Liver (tissue), 9 donors: ENCODE measurements around the gene GUCA1C. TPM values are rescaled to one million over a fixed set of nuclear protein-coding genes. Genes with fewer than 3 reads are reported as not detected.

Experiments
- DNase-seq: peaks from one replicate; pipeline ENCODE4 v3.0.0-alpha.2; 2017; ENCODE audit warnings: low spot score
- H3K27ac ChIP-seq, 2 donors: one replicate each; pipeline ENCODE4 v1.7.0; 2013; ENCODE audit warnings: inconsistent platforms in 2 of 2, low read length in 2 of 2, control low read depth in 1 of 2, low read depth in 1 of 2, mild to moderate bottlenecking in 1 of 2
- H3K27me3 ChIP-seq, 4 donors: one replicate each; pipeline versions ENCODE4 v1.6.1 to v1.7.0; 2013; ENCODE audit warnings: low read length in 3 of 4, inconsistent platforms in 1 of 4, mild to moderate bottlenecking in 1 of 4, moderate library complexity in 1 of 4; ENCODE audit not compliant: control insufficient read depth in 4 of 4, insufficient read depth in 4 of 4
- H3K36me3 ChIP-seq, 4 donors: one replicate each; pipeline versions ENCODE4 v1.6.1 to v1.7.0; 2013; ENCODE audit warnings: low read length in 3 of 4, mild to moderate bottlenecking in 3 of 4, low read depth in 1 of 4, moderate library complexity in 1 of 4; ENCODE audit not compliant: control insufficient read depth in 4 of 4, insufficient read depth in 3 of 4
- H3K4me1 ChIP-seq, 4 donors: one replicate each; pipeline versions ENCODE4 v1.6.1 to v1.7.0; 2013; ENCODE audit warnings: low read length in 3 of 4, mild to moderate bottlenecking in 3 of 4, moderate library complexity in 1 of 4; ENCODE audit not compliant: control insufficient read depth in 4 of 4, insufficient read depth in 4 of 4
- H3K4me3 ChIP-seq, 3 donors: one replicate each; pipeline versions ENCODE4 v1.6.1 to v1.7.0; 2013; ENCODE audit warnings: low read length in 3 of 3, control low read depth in 1 of 3, low read depth in 1 of 3, mild to moderate bottlenecking in 1 of 3
- H3K9ac ChIP-seq, 2 donors: one replicate each; pipeline ENCODE4 v1.7.0; 2013; ENCODE audit warnings: low read length in 2 of 2, mild to moderate bottlenecking in 2 of 2, moderate library complexity in 2 of 2, control low read depth in 1 of 2, low read depth in 1 of 2
- H3K9me3 ChIP-seq, 4 donors: one replicate each; pipeline versions ENCODE4 v1.6.1 to v1.7.0; 2013; ENCODE audit warnings: low read length in 3 of 4; ENCODE audit not compliant: control insufficient read depth in 4 of 4
- ATF3 ChIP-seq: IDR thresholded peaks from 2 replicates; pipeline ENCODE4 v1.6.1; 2016; ENCODE audit warnings: antibody characterized with exemption
- EGR1 ChIP-seq, 2 donors: IDR thresholded peaks; 2 replicates each; pipeline ENCODE4 v1.6.1; 2016 to 2018; ENCODE audit warnings: antibody characterized with exemption in 2 of 2, low read depth in 2 of 2
- FOXA1 ChIP-seq: IDR thresholded peaks from 2 replicates; pipeline ENCODE4 v1.6.1; 2016; ENCODE audit warnings: antibody characterized with exemption
- FOXA2 ChIP-seq: IDR thresholded peaks from 2 replicates; pipeline ENCODE4 v1.6.1; 2016; ENCODE audit warnings: antibody characterized with exemption
- GABPA ChIP-seq, 2 donors: IDR thresholded peaks in 1 of 2; conservative IDR thresholded peaks in 1 of 2; 2 replicates each; pipeline ENCODE4 v1.6.1; 2016; ENCODE audit warnings: antibody characterized with exemption in 2 of 2, mild to moderate bottlenecking in 1 of 2, moderate library complexity in 1 of 2
- HNF4A ChIP-seq, 2 donors: conservative IDR thresholded peaks; 2 replicates each; pipeline ENCODE4 v1.6.1; 2016; ENCODE audit warnings: antibody characterized with exemption in 2 of 2, mild to moderate bottlenecking in 2 of 2
- JUND ChIP-seq, 2 donors: IDR thresholded peaks; 2 replicates each; pipeline ENCODE4 v1.6.1; 2016; ENCODE audit warnings: antibody characterized with exemption in 2 of 2
- MAX ChIP-seq: IDR thresholded peaks from 2 replicates; pipeline ENCODE4 v1.6.1; 2016; ENCODE audit warnings: antibody characterized with exemption
- NR2F2 ChIP-seq: IDR thresholded peaks from 2 replicates; pipeline ENCODE4 v1.6.1; 2016; ENCODE audit warnings: antibody characterized with exemption
- RAD21 ChIP-seq, 2 donors: IDR thresholded peaks; 2 replicates each; pipeline ENCODE4 v1.6.1; 2016; ENCODE audit warnings: antibody characterized with exemption in 2 of 2, mild to moderate bottlenecking in 2 of 2
- RXRA ChIP-seq, 2 donors: IDR thresholded peaks; 2 replicates each; pipeline ENCODE4 v1.6.1; 2017 to 2018; ENCODE audit warnings: antibody characterized with exemption in 2 of 2, mild to moderate bottlenecking in 1 of 2
- SP1 ChIP-seq: IDR thresholded peaks from 2 replicates; pipeline ENCODE4 v1.6.1; 2018; ENCODE audit warnings: antibody characterized with exemption, mild to moderate bottlenecking
- TAF1 ChIP-seq: conservative IDR thresholded peaks from 2 replicates; pipeline ENCODE4 v1.6.1; 2016; ENCODE audit warnings: antibody characterized with exemption, mild to moderate bottlenecking
- YY1 ChIP-seq: IDR thresholded peaks from 2 replicates; pipeline ENCODE4 v1.6.1; 2016; ENCODE audit warnings: antibody characterized with exemption, mild to moderate bottlenecking
- ZBTB33 ChIP-seq: IDR thresholded peaks from 2 replicates; pipeline ENCODE4 v1.6.1; 2016; ENCODE audit warnings: antibody characterized with exemption
- WGBS: extraction: QIAGEN DNeasy Blood & Tissue Kit; methylation state at CpG from one replicate; pipeline ENCODE4 v1.1.7; 2013; 5-methylcytosine and 5-hydroxymethylcytosine counted together
- polyA plus RNA-seq, 2 donors: library from polyadenylated mRNA; stranded (reverse) in 1 of 2; unstranded in 1 of 2; fragments of 200-250 nt in 1 of 2; fragments of >200 nt in 1 of 2; fragmentation: Nextera tagmentation in 1 of 2; extraction: Ambion mirVana in 1 of 2; gene quantifications; one replicate each; pipeline versions ENCODE4 v1.2.1 to v1.2.3, GENCODE V29; 2013 to 2015
- total RNA-seq, 2 donors: library from RNA; depleted of rRNA; stranded (reverse); fragments of >200 nt; gene quantifications; one replicate each; pipeline ENCODE4 v1.2.3, GENCODE V29; 2014
- TF ChIP-seq, protein P1 (sequence below): fragments of 150-350 bp; IDR thresholded peaks from 2 replicates; pipeline ENCODE4 v1.5.1; 2017; ENCODE audit warnings: improper control_type of control experiment, low read depth, low read length; ENCODE audit not compliant: missing input control
- TF ChIP-seq, protein P2 (sequence below): IDR thresholded peaks from 2 replicates; pipeline ENCODE4 v1.6.1; 2016; ENCODE audit warnings: antibody characterized with exemption, mild to moderate bottlenecking
- donor health status: healthy.
- donor health status: healthy.
- donor health status: healthy.
- donor health status: healthy.
- donor health status: healthy.

GUCA1C gene
- total and polyA plus RNA-seq, 4 donors: not detected

DNA sequence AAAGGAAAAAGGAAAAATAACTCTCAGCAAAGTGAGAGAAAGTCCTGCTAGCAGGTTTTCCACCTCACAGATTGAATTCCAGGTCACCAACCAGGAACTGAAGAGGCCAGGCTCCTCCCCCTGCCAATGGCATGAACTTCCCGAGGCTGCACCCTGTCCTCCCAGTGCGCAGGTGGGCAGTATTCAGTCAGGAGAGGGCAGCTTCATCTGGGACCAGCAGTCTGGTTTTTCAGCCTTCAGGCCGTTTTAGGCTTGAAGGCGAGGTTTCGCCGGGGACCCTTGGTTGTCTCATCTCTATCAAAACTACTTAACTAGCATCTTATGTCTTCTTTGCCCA is 89.9 kb downstream of the GUCA1C start:
- no peak overlapping the region for H3K9ac ChIP-seq
- 87% methylated on average over 6 of the region's 6 CpGs for WGBS
- TF ChIP-seq MAX (no peak), JUND (IDR thresholded peaks at IDR 0.05) (no peak)
- DNase-seq: no peak
- no peaks in the 10 kb centered on the region for H3K36me3 ChIP-seq
- H3K9me3 ChIP-seq: peaks cover 0 to 3% (median 0%) of the 10 kb centered on the region in 4 donors
- no peak overlapping the region for H3K4me3 ChIP-seq
- H3K27ac ChIP-seq: no peak overlapping the region
- no peaks in the 10 kb centered on the region for H3K4me1 ChIP-seq
- H3K27me3 ChIP-seq: no peaks in the 10 kb centered on the region

GRCh38 chr3:108862865-108863798 is 90.5 kb downstream of the GUCA1C start:
- H3K9ac ChIP-seq: no peak overlapping the region

GRCh38 chr3:108861401-108861800 is 92.3 kb downstream of the GUCA1C start:
- Histone ChIP-seq H3K4me3 (no peak overlapping the region), H3K9me3 (peaks cover 0 to 3% (median 0%) of the 10 kb centered on the region in 4 donors), H3K9ac (no peak overlapping the region), H3K4me1 (no peaks in the 10 kb centered on the region), H3K27ac (no peak overlapping the region), H3K27me3 (no peaks in the 10 kb centered on the region), H3K36me3 (no peaks in the 10 kb centered on the region)
- WGBS: 49% methylated on average over 1 of the region's 1 CpG
- DNase-seq: no peak
- TF ChIP-seq RAD21 (IDR thresholded peaks at IDR 0.05): no peak
- no peak for TF ChIP-seq NR2F2
- TF ChIP-seq TAF1: no peak
- TF ChIP-seq RXRA (IDR thresholded peaks at IDR 0.05): no peak
- TF ChIP-seq YY1: no peak
- no peak for TF ChIP-seq MAX
- no peak for TF ChIP-seq ATF3
- no peak for TF ChIP-seq GABPA (IDR thresholded peaks at IDR 0.05 in 1 of 2, conservative IDR thresholded peaks at IDR 0.05 in 1 of 2)
- TF ChIP-seq JUND (IDR thresholded peaks at IDR 0.05): no peak
- TF ChIP-seq SP1: no peak
- TF ChIP-seq FOXA2: no peak
- no peak for TF ChIP-seq ZBTB33
- no peak for TF ChIP-seq FOXA1
- no peak for TF ChIP-seq HNF4A (conservative IDR thresholded peaks at IDR 0.05)
- no peak for TF ChIP-seq EGR1 (IDR thresholded peaks at IDR 0.05; ENCODE audit: low read depth in 2 of 2)
- TF ChIP-seq, protein P1, sequence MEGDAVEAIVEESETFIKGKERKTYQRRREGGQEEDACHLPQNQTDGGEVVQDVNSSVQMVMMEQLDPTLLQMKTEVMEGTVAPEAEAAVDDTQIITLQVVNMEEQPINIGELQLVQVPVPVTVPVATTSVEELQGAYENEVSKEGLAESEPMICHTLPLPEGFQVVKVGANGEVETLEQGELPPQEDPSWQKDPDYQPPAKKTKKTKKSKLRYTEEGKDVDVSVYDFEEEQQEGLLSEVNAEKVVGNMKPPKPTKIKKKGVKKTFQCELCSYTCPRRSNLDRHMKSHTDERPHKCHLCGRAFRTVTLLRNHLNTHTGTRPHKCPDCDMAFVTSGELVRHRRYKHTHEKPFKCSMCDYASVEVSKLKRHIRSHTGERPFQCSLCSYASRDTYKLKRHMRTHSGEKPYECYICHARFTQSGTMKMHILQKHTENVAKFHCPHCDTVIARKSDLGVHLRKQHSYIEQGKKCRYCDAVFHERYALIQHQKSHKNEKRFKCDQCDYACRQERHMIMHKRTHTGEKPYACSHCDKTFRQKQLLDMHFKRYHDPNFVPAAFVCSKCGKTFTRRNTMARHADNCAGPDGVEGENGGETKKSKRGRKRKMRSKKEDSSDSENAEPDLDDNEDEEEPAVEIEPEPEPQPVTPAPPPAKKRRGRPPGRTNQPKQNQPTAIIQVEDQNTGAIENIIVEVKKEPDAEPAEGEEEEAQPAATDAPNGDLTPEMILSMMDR: no peak
- TF ChIP-seq, protein P2, sequence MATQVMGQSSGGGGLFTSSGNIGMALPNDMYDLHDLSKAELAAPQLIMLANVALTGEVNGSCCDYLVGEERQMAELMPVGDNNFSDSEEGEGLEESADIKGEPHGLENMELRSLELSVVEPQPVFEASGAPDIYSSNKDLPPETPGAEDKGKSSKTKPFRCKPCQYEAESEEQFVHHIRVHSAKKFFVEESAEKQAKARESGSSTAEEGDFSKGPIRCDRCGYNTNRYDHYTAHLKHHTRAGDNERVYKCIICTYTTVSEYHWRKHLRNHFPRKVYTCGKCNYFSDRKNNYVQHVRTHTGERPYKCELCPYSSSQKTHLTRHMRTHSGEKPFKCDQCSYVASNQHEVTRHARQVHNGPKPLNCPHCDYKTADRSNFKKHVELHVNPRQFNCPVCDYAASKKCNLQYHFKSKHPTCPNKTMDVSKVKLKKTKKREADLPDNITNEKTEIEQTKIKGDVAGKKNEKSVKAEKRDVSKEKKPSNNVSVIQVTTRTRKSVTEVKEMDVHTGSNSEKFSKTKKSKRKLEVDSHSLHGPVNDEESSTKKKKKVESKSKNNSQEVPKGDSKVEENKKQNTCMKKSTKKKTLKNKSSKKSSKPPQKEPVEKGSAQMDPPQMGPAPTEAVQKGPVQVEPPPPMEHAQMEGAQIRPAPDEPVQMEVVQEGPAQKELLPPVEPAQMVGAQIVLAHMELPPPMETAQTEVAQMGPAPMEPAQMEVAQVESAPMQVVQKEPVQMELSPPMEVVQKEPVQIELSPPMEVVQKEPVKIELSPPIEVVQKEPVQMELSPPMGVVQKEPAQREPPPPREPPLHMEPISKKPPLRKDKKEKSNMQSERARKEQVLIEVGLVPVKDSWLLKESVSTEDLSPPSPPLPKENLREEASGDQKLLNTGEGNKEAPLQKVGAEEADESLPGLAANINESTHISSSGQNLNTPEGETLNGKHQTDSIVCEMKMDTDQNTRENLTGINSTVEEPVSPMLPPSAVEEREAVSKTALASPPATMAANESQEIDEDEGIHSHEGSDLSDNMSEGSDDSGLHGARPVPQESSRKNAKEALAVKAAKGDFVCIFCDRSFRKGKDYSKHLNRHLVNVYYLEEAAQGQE: no peak

More at GRCh38 chr3:108862865-108863798, 90.5 kb downstream of the GUCA1C start:
- H3K9me3 ChIP-seq: peaks cover 0 to 3% (median 0%) of the 10 kb centered on the region in 4 donors
- no peak for DNase-seq
- WGBS: 54% methylated on average over 7 of the region's 7 CpGs
- H3K27ac ChIP-seq: no peak overlapping the region
- H3K27me3 ChIP-seq: no peaks in the 10 kb centered on the region
- no peaks in the 10 kb centered on the region for H3K36me3 ChIP-seq
- no peak overlapping the region for H3K4me3 ChIP-seq
- no peaks in the 10 kb centered on the region for H3K4me1 ChIP-seq
- no peak for TF ChIP-seq RAD21 (IDR thresholded peaks at IDR 0.05)
